Stimulated activated CD8-positive, alpha-beta memory T cell treated with anti-CD3 and anti-CD28 coated beads, Interleukin-12 subunit alpha, Interleukin-12 subunit beta, amount 100 ng/mL, for 24 hours (primary cell): Measurements from ENCODE around the gene TMEM14A.
"Not testable (repeated sequence)": the region's sequence is repeated elsewhere in the genome, so short reads cannot be mapped to it uniquely, and the experiment has no call there.

Experiments used
- DNase-seq: peaks from one replicate; pipeline ENCODE4 v3.0.0-alpha.2; 2020; ENCODE audit errors: extremely low read depth

Gene TMEM14A

GRCh38 chr6:52670502-52671409, at the start of gene TMEM14A:
TSS of gene TMEM14A (plus strand) at chr6:52671113. CDS start at chr6:52677103, 5,990 bp downstream.
- DNase-seq: peak; percentile 78

DNA sequence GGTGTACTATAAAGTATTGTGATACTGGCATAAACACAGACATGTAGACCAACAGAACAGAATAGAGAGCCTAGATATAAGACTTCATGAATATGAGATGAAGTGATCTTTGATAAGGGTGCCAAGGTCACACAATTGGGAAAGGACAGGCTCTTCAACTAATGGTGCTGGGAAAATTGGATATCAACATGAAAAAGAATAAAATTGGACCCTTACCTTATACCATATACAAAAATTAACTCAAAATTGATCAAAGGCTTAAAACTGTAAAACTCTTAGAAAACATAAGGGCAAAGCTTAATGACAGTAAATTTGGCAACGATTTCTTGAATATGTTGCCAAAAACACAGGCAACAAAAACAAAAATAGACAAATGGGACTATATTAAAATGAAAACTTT, 49.3 kb upstream of the TMEM14A start:
- no peak for DNase-seq

- no peak for DNase-seq
Observed at GRCh38 chr6:52622810-52623209, 48.1 kb upstream of the TMEM14A start.

DNA sequence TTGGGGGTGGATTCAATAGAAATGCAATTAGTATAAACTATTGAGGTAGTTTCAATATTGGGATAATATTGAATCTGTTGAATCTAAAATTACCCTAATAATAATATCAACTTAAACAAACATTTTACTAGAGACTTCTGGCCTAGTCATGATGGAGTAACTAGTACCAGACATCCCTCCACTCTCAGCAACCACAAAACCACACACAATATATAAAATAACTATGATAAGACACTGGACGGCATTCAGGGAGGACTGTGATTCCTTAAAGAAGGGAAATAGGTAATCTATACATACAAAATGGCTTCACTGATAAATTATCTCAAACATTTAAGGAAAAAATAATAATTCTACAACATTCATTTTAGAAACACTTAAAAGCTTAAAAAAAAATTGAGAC, 38.9 kb upstream of the TMEM14A start:
- DNase-seq: no peak

- no peak for DNase-seq
Observed at GRCh38 chr6:52634211-52634610, 36.7 kb upstream of the TMEM14A start.

- no peak for DNase-seq
Observed at GRCh38 chr6:52635049-52635577, 35.8 kb upstream of the TMEM14A start.

GRCh38 chr6:52636830-52637229, 34.1 kb upstream of the TMEM14A start:
- DNase-seq: no peak

- DNase-seq: no peak
Observed at GRCh38 chr6:52639493-52639892, 31.4 kb upstream of the TMEM14A start.

DNA sequence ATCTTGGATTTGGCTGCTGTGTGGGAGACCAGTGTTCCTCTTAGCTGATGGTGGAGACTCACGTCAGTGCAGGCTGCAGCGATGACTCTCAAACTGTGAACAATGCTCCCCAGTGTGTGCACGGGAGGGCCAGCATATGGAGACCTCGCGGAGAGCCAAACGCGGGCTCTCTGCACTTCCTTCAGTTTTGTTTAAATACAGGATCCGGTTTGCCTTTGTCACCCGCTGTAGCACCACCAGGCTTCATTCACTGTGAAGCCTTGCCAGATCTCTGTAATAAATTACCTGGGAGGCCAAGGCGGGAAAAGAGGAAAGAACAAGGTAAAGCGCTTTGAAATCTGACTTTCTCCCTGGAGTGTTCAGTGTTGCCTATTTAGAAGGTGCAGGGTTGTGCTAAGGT, 30.7 kb upstream of the TMEM14A start:
- no peak for DNase-seq

DNA sequence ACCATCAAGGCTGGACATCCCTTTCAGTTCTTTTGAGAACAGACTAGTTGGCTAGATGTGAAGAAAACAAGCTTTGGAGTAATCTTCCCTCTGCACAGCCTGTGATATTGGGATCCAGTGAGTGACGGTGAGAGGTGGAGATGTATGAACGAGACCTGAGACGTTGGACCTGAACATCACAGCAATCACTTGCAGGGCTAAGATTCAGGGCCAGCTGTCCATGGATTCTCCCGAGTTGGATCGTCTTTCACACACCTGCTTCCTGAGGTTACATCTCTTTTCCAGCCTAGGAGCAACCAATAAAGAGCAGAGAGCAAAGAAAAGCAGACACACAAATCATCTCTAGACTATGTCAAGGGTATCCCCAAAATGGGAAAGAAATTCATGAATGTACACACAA, 30.0 kb upstream of the TMEM14A start:
- no peak for DNase-seq

DNA sequence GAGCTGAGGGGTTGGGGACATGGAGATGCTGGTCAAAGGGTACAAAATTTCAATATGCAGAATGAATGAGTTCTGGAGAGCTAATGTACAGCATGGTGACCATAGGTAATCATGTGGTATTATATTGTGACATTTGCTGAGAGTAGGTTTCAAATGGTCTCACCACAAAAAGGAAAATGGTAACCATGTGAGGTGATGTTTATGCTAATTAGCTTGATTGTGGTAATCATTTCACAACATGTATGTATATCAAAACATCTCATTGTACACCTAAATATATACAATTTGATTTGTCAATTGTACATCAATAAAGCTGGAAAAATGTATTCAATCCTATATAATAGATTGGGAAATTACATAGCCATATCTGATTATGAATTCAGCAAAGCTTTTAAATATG, 29.5 kb upstream of the TMEM14A start:
- DNase-seq: no peak

DNA sequence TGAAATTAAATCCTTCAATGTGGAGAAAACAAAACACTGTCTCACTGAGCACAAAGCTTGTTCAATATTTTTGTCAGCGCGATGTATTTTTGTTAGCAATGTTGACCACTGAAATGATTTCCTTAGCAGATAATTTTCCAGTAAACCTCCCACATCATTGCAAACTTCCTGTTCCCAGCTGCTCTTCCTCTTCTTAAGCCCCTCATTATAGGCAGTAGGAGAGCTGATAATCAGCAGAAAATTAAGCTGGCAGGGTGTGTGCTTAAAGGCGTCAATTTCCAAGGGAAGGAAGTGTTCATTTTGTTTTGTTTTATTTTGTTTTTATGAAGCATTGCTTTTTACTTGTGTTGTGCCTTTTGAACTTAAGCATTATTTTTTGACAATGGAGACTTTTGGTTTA, 29.1 kb upstream of the TMEM14A start:
- no peak for DNase-seq

- DNase-seq: no peak
Observed at GRCh38 chr6:52642368-52642767, 28.5 kb upstream of the TMEM14A start.

DNA sequence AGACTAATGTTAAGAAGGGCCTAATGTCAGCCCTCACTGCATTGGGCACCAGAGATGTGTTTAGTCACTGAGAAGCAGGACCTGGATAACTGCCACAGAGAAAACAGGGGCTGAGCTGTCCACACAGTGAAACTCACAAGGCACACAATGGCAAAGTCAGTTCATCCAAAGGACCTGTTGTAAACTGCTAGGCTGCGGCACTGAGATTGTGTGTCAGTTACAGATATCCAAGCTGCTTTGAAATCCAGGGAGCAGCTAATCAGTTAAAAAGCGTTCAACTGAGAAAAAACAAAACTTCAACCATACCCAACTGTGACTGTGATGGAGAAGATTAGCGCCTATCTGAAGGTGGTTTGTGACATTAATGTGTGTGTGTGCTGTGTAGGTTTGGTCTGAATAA, 27.8 kb upstream of the TMEM14A start:
- DNase-seq: no peak

DNA sequence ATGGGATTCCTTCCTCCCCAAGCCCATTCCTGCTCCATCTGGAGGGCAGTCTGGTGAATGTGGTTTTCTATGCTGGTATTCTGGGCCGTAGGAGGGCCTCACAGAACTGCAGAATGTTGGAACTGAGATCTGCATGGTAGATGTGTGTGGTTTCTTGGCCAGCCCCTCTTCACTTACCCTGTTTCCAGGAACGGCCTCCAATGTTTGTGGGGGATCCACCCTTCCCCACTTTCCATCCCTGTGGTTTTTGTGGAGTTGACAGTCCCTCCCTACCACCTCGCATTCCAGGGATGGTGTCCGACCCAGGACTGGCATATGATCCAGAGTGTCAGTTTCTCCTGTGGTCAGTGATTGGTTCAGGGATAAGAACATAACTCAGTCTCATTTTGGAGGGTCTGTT, 26.7 kb upstream of the TMEM14A start:
- DNase-seq: no peak

DNA sequence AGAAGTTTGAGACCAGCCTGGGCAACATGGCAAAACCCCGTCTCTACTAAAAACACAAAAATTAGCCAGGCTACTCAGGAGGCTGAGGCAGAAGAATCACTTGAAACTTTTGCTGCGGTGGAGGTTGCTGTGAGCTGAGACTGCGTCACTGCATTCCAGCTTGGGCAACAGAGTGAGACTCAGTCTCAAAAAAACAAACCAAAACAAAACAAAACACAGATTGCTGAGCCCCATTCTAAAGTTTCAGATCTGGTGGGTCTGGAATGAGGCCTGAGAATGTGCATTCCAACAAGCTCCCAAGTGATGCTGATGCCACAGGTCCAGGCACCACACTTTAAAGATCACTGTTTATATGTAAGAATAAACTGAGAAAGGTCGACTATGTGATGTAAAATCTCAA, 24.9 kb upstream of the TMEM14A start:
- no peak for DNase-seq

DNA sequence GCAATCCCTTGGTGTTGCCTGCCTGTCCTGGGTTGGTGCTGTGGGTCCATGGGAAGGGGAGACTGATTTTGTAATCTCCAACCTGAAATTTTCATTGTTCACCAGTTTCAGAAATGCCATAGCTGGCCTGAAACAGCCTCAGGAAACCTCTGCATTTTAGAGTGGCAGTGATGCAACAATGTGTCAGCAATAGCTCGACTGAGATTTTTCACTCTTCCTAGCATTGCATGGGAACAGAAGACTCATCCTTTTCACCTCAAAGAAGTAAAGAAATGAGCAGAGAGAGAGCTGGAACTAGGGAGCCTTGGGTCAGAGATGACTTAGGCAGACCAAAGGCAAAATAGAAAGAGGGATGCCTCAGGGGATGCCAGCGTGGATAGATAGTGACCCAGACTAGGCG, 23.7 kb upstream of the TMEM14A start:
- DNase-seq: no peak

DNA sequence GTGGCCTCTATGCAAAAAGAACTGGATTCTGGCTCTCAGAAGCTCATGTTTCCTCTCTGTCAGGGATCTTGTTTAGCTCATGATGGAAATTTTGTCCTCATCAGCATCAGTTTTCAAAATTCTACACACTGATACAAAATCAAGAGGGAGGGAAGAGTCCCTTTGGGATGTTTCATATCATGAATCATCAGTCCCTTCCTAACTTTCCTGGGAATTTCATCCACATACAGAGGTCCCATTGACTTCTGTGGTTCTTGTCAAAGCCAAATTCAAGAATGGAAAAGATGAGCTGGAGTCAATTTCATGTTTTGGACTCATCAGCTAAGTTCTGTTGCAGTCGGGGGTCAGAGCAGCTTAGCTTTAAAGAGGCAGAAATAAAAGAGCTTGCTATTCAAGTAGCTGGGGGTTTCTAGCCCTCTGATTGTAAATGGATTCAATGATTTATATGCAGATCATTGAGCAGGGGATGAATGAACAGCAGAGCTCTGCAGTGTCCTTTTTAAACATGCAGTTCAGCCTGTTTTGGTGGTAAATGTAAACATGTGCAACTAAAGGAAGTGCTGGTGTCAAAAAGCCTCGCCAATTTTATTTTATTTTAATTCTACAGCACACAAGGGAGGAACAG, 21.3 kb upstream of the TMEM14A start:
- DNase-seq: no peak

DNA sequence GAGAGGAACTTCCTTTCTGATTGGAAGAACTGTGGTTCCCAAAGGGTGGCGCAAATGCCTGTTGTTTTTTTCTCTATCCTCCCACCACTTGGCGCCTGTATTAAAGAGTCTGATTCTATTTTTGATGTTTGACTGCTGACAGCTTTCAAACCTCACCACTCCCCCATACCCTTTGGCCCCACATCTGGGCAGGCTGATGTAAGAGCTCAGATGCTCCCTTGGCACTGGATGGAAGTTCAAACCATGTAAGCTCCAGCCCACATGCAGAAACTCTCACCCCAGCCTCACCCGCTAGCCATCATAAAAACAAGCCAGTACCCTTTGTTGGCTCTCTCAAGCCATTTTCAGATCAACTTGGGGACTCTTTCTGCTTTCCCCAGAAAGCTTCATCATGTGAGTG, 20.0 kb upstream of the TMEM14A start:
- DNase-seq: no peak

- DNase-seq: no peak
Observed at GRCh38 chr6:52653151-52653550, 17.8 kb upstream of the TMEM14A start.

DNA sequence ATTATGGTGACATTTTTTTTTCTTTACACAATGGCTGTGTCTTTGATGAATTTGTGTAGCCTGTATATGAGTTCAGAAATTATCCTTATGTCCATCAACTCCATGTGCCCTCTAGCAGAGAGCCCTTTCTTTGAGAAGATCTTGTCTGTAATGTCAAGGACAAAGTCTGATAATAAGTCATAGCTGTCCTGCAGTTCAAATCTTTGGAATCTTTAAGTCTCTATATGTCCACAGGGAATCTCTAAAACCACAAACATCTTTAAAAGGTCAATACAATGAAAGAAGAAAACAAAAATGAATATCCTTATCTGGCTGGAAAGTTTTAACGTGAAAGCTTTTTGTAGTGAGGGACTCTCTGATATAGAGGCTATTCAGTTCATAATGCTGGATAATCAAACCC, 16.9 kb upstream of the TMEM14A start:
- no peak for DNase-seq

GRCh38 chr6:52654592-52654991, 16.3 kb upstream of the TMEM14A start:
- DNase-seq: no peak

- DNase-seq: not testable (repeated sequence)
Observed at GRCh38 chr6:52655941-52656340, 15.0 kb upstream of the TMEM14A start.
